Suprapubic skin (tissue), 4 donors: ENCODE measurements around the gene USP34. TPM values are rescaled to one million over a fixed set of nuclear protein-coding genes. Genes with fewer than 3 reads are reported as not detected.

Experiments
- DNase-seq, 2 donors: peaks; one replicate each; pipeline ENCODE4 v3.0.0-alpha.2; 2019; ENCODE audit warnings: low spot score in 2 of 2
- H3K27ac ChIP-seq: fragments of 200-600 bp; sonication (generic); one replicate; pipeline ENCODE4 v1.5.1; 2019
- H3K27me3 ChIP-seq: fragments of 200-600 bp; sonication (generic); one replicate; pipeline ENCODE4 v1.5.1; 2019
- H3K36me3 ChIP-seq: fragments of 200-600 bp; sonication (generic); one replicate; pipeline ENCODE4 v1.5.1; 2019
- H3K4me1 ChIP-seq: fragments of 200-600 bp; sonication (generic); one replicate; pipeline ENCODE4 v1.5.1; 2019
- H3K4me3 ChIP-seq: fragments of 200-600 bp; sonication (generic); one replicate; pipeline ENCODE4 v1.5.1; 2019; ENCODE audit warnings: mild to moderate bottlenecking
- H3K9me3 ChIP-seq: fragments of 200-600 bp; sonication (generic); one replicate; pipeline ENCODE4 v1.5.1; 2019
- CTCF ChIP-seq, 2 donors: fragments of 200-600 bp in 1 of 2; fragments of 450-650 bp in 1 of 2; sonication (generic) in 1 of 2; IDR thresholded peaks; one replicate each; pipeline ENCODE4 v1.5.1; 2016 to 2019; ENCODE audit warnings: antibody characterized with exemption in 2 of 2, mild to moderate bottlenecking in 1 of 2, moderate library complexity in 1 of 2
- EP300 ChIP-seq: sonication (generic); formaldehyde crosslinking; IDR thresholded peaks from one replicate; pipeline ENCODE4 v1.6.1; 2017; ENCODE audit warnings: antibody characterized with exemption
- POLR2A ChIP-seq, 2 donors: fragments of 450-650 bp; IDR thresholded peaks; one replicate each; pipeline ENCODE4 v1.6.1; 2017; ENCODE audit warnings: antibody characterized with exemption in 2 of 2, mild to moderate bottlenecking in 2 of 2, moderate library complexity in 2 of 2
- POLR2AphosphoS5 ChIP-seq, 3 donors: sonication (generic); formaldehyde crosslinking; IDR thresholded peaks; one replicate each; pipeline ENCODE4 v1.6.1; 2017; ENCODE audit warnings: antibody characterized with exemption in 3 of 3
- WGBS: methylation state at CpG from one replicate; pipeline ENCODE4 v1.1.5; 2018; 5-methylcytosine and 5-hydroxymethylcytosine counted together
- total RNA-seq, 4 donors: library from RNA; depleted of rRNA; stranded (reverse); fragments of >200 nt; gene quantifications; one replicate each; pipeline ENCODE4 v1.1.0, GENCODE V29; 2016

The USP34 gene
- total RNA-seq, 4 donors from 2014 or later, result 94.5 to 242 (median 111) TPM

- H3K27me3 ChIP-seq, result no peaks in the 10 kb centered on the region
- DNase-seq, result no peak
- H3K4me3 ChIP-seq, result no peak overlapping the region
- no peak overlapping the region for H3K27ac ChIP-seq
- WGBS, result 97% methylated on average over 5 of the region's 5 CpGs
- no peak for TF ChIP-seq POLR2AphosphoS5 (IDR thresholded peaks at IDR 0.05)
- no peak for TF ChIP-seq CTCF (IDR thresholded peaks at IDR 0.05)
- no peak for TF ChIP-seq POLR2A (IDR thresholded peaks at IDR 0.05)
- TF ChIP-seq EP300, result no peak
- no peaks in the 10 kb centered on the region for H3K4me1 ChIP-seq
- no peaks in the 10 kb centered on the region for H3K9me3 ChIP-seq
- peaks cover 48% of the 10 kb centered on the region for H3K36me3 ChIP-seq
Observed at GRCh38 chr2:61255580-61256437, 215.1 kb downstream of the USP34 start.

GRCh38 chr2:61254536-61254935 lies 216.4 kb downstream of the USP34 start:
- no peak for DNase-seq
- H3K27me3 ChIP-seq, result no peaks in the 10 kb centered on the region
- no peak overlapping the region for H3K4me3 ChIP-seq
- TF ChIP-seq POLR2AphosphoS5 (IDR thresholded peaks at IDR 0.05), result no peak
- no peak for TF ChIP-seq CTCF (IDR thresholded peaks at IDR 0.05)
- TF ChIP-seq POLR2A (IDR thresholded peaks at IDR 0.05), result no peak
- TF ChIP-seq EP300, result no peak
- H3K36me3 ChIP-seq, result peaks cover 50% of the 10 kb centered on the region
- H3K9me3 ChIP-seq, result no peaks in the 10 kb centered on the region
- WGBS, result 97% methylated on average over 5 of the region's 5 CpGs
- no peaks in the 10 kb centered on the region for H3K4me1 ChIP-seq
- no peak overlapping the region for H3K27ac ChIP-seq

GRCh38 chr2:61253136-61253535 lies 217.8 kb downstream of the USP34 start:
- WGBS, result 89% methylated on average over 4 of the region's 4 CpGs
- Histone ChIP-seq H3K27me3 (no peaks in the 10 kb centered on the region), H3K4me3 (no peak overlapping the region), H3K36me3 (peaks cover 42% of the 10 kb centered on the region), H3K9me3 (no peaks in the 10 kb centered on the region), H3K4me1 (no peaks in the 10 kb centered on the region), H3K27ac (no peak overlapping the region)
- no peak for TF ChIP-seq POLR2AphosphoS5 (IDR thresholded peaks at IDR 0.05)
- TF ChIP-seq EP300, result no peak
- no peak for TF ChIP-seq CTCF (IDR thresholded peaks at IDR 0.05)
- no peak for TF ChIP-seq POLR2A (IDR thresholded peaks at IDR 0.05)
- DNase-seq, result no peak

- H3K27me3 ChIP-seq, result no peaks in the 10 kb centered on the region
- no peaks in the 10 kb centered on the region for H3K4me1 ChIP-seq
- TF ChIP-seq POLR2AphosphoS5 (IDR thresholded peaks at IDR 0.05), result no peak
- TF ChIP-seq EP300, result no peak
- TF ChIP-seq POLR2A (IDR thresholded peaks at IDR 0.05), result no peak
- no peak for TF ChIP-seq CTCF (IDR thresholded peaks at IDR 0.05)
- 91% methylated on average over 2 of the region's 2 CpGs for WGBS
- no peak overlapping the region for H3K27ac ChIP-seq
- no peak for DNase-seq
- H3K4me3 ChIP-seq, result no peak overlapping the region
- no peaks in the 10 kb centered on the region for H3K9me3 ChIP-seq
- H3K36me3 ChIP-seq, result peaks cover 42% of the 10 kb centered on the region
Observed at GRCh38 chr2:61252031-61252430, 218.9 kb downstream of the USP34 start.

- 94% methylated on average over 9 of the region's 9 CpGs for WGBS
- no peak for TF ChIP-seq POLR2A (IDR thresholded peaks at IDR 0.05)
- TF ChIP-seq POLR2AphosphoS5 (IDR thresholded peaks at IDR 0.05), result no peak
- TF ChIP-seq EP300, result no peak
- no peak for TF ChIP-seq CTCF (IDR thresholded peaks at IDR 0.05)
- DNase-seq, result no peak
- Histone ChIP-seq H3K27ac (no peak overlapping the region), H3K27me3 (no peaks in the 10 kb centered on the region), H3K4me3 (no peak overlapping the region), H3K9me3 (no peaks in the 10 kb centered on the region), H3K4me1 (no peaks in the 10 kb centered on the region), H3K36me3 (peaks cover 30% of the 10 kb centered on the region)
Observed at GRCh38 chr2:61249521-61250071, 221.3 kb downstream of the USP34 start.
